HG03432 (cell line): ENCODE data around the gene DDX31.

ENCODE experiments used
- ATAC-seq: cut with Tn5 transposase; IDR thresholded peaks from one replicate; pipeline ENCODE4 v1.9.1; 2021; ENCODE audit warnings: mild to moderate bottlenecking, moderate library complexity; ENCODE audit not compliant: unreplicated experiment

Gene DDX31

GRCh38 chr9:132600326-132600984 is 69.3 kb downstream of the DDX31 start:
- no peak for ATAC-seq

GRCh38 chr9:132597073-132597775 is 72.6 kb downstream of the DDX31 start:
- no peak for ATAC-seq

GRCh38 chr9:132596200-132596599 is 73.6 kb downstream of the DDX31 start:
- no peak for ATAC-seq

- ATAC-seq: no peak
Observed at GRCh38 chr9:132595319-132595718, 74.5 kb downstream of the DDX31 start.

- no peak for ATAC-seq
Observed at GRCh38 chr9:132594412-132594811, 75.4 kb downstream of the DDX31 start.

- ATAC-seq: no peak
Observed at GRCh38 chr9:132592451-132592850, 77.3 kb downstream of the DDX31 start.

- ATAC-seq: no peak
Observed at GRCh38 chr9:132591751-132592314, 78.0 kb downstream of the DDX31 start.

- no peak for ATAC-seq
Observed at GRCh38 chr9:132591244-132591643, 78.5 kb downstream of the DDX31 start.

- no peak for ATAC-seq
Observed at GRCh38 chr9:132590318-132591182, 79.2 kb downstream of the DDX31 start.

GRCh38 chr9:132590037-132590317 is 79.8 kb downstream of the DDX31 start:
- ATAC-seq: no peak

GRCh38 chr9:132589148-132590036 is 80.4 kb downstream of the DDX31 start:
- no peak for ATAC-seq

- no peak for ATAC-seq
Observed at GRCh38 chr9:132588501-132589147, 81.2 kb downstream of the DDX31 start.

- ATAC-seq: no peak
Observed at GRCh38 chr9:132588098-132588497, 81.7 kb downstream of the DDX31 start.

GRCh38 chr9:132587592-132587955 is 82.2 kb downstream of the DDX31 start:
- ATAC-seq: no peak

GRCh38 chr9:132586830-132587591 is 82.8 kb downstream of the DDX31 start:
- no peak for ATAC-seq

GRCh38 chr9:132585954-132586829 is 83.6 kb downstream of the DDX31 start:
- ATAC-seq: no peak

- ATAC-seq: no peak
Observed at GRCh38 chr9:132584601-132585560, 84.9 kb downstream of the DDX31 start.
